CMK (cell line): ENCODE measurements around the gene DYNLT2B.
"Not testable (repeated sequence)": the region's sequence is repeated elsewhere in the genome, so short reads cannot be mapped to it uniquely, and the experiment has no call there.

ENCODE experiments used
- DNase-seq: peaks from one replicate; pipeline ENCODE4 v3.0.0-alpha.2; 2010; ENCODE audit warnings: low read depth

Gene DYNLT2B

DNA sequence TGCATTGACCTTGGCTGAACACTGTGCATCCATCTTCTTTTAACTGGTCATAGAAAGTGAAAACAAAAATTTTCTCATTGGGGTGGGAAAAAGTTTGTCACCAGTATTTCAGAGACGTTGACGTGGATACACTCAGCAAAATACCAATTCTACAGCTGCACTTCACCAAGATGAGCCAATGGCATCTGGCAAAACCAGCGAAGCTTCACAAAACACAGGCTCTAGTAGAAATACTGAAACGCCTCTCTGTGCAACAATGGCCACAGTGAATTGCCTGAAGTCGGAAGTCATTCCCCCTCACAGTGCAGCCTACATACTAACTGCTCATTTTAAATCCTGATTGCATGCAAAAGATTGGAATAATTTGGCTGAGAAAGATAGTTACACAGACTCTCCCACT is 47.5 kb downstream of the DYNLT2B start:
- DNase-seq: no peak

DNA sequence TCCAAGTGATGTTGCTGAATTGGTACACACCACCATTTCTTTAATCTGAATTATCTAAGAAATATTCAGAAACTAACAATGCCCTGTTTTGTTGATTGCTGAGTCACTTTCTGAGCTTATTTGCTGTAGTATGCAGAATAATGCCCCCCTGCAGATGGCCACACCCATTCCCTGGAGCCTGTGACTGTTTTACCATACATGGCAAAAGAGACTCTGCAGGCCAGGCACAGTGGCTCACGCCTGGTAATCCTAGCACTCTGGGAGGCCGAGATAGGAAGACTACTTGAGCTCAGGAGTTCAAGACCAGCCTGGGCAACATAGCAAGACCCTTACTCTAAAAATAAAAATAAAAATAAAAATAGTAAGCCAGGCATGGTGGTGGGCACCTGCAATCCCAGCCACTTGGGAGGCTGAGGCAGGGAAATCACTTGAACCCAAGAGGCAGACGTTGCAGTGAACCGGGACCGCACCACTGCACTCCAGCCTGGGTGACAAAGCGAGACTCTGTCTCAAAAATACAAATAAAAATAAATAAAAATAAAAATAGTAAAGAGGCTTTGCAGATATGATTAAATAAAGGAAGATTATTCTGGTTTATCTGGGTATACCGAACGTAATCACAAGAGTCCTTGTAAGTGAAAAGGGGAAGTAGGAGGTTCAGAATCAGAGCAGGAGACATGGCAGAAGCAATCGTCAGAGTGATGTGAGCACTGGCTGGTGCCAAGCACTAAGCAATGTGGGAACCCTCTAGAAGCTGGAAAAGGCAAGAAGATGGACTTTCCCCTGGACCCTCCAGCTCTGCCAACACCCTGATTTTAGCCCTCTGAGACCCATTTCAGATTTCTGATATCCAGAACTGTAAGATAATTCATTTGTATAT is 49.5 kb downstream of the DYNLT2B start:
- DNase-seq: no peak

DNA sequence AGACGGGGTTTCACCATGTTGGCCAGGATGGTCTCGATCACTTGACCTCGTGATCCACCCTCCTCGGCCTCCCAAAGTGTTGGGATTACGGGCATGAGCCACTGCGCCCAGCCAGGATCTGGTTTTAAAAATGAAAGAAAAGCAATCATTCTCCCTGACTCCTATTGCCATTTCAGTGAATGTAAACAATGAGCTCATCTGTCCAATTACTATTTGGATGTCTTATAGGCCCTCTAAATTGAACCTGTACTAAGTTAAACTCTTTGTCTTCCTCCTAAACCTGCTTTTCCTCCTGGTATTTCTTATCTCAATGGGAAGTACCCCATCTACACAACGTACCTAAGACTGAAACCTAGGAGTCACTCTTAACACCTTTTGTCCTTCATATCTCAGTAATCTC is 54.2 kb downstream of the DYNLT2B start:
- DNase-seq: no peak

DNA sequence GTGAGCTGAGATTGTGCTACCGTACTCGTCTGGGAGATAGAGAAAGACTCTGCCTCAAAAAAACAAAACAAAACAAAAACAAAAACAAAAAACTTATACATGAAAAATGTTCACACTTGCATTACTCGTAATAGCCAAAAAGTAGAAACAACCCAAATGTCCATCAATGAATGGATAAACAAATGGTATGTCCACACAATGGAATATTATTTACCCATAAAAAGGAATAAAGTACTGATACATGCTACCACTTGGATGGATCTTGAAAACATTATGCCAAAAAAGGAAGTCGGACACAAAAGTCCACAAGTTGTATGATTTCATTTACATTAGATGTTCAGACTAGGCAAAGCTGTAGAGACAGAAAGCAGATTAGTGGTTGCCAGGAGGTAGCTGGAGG is 57.3 kb downstream of the DYNLT2B start:
- no peak for DNase-seq

DNA sequence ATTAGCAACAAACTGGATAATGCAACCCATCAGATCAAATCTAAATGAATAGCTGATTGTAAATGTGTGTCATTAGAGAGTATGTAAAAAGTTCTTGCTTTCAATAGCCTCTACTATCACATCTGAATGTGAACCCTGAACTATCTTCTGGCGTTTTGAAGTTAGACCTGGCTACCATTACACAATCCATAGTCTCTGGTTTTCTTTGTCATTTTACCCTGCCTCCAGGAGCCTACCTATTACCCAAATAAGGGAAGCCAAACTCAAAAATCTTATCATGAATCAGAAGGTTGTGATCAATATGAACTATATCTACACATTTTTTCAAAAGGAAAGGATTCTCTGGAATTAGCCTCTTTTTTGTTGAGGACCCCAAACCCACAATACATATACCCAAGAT is 62.3 kb downstream of the DYNLT2B start:
- no peak for DNase-seq

DNA sequence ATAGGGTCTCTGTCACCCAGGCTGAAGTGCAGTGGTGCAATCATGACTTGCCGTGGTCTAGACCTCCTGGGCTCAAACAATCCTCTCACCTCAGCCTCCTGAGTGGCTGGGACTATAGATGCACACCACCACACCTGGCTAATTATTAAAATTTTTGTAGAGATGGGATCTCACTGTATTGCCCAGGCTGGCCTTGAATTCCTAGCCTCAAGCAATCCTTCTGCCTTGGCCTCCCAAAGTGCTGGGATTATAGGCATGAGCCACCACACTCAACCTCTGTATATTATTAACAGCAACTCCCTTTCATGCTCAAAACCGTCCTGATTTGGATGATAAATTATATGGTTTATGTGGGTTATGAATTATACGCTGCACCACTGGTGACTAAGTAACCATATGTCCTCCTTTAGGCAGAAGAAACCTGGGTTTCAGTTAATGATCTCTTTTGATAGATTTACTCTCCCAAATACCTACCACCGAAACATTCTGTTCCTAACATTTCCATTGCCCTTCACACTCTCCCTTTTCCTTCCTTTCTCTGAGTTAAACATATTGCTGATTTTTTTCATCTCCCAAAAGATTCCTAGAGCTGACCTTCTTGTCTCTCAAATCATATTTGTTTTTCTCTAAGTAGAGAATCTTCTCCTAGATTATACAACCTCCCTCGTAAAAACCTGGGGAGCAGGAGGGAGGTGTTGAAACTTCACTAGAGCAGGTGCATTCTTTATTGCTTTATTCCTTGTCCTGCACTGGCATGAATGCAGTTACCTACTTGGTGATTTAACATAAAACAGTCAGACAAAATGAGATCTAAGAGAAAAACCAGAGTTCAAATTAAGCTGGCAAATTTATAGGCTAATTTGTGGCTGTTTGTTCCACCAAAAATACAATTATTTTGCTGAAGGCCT is 63.4 kb downstream of the DYNLT2B start:
- no peak for DNase-seq

DNA sequence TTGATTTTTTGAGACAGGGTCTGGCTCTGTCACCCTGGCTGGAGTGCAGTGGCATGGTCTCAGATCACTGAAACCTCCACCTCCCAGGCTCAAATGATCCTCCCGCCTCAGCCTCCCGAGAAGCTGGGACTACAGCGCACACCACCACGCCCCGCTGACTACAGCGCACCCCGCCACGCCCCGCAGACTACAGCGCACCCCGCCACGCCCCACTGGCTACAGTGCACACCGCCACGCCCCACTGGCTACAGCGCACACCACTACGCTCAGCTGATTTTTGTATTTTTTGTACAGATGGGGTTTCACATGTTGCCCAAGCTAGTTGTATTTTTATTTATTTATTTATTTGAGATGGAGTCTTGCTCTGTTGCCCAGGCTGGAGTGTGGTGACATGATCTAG is 66.1 kb downstream of the DYNLT2B start:
- DNase-seq: no peak

DNA sequence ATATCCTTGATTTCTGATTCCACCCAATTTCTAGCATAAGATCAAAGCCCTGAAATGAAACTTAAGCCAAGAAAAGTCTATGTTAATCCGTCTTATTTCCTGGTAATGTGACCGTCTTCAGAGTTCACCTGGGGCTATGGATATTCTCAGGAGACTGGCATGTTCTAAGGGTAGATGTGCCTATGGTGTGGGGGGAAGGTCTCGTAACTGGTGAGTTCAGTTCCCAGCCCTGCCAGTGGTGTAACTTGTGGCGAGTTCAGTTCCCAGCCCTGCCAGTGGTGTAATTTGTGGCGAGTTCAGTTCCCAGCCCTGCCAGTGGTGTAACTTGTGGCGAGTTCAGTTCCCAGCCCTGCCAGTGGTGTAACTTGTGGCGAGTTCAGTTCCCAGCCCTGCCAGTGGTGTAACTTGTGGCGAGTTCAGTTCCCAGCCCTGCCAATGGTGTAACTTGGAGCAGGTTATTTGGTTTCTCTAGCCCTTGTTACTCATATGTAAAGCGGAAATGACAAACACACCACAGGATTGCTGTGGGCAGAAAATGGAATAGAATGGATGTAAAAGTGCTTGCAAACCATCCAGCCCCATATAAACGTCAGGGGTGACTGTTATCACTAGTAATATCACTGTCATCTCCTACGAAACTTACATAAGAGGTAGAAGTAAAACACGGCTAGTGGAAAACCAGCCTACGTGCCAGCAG is 71.3 kb downstream of the DYNLT2B start:
- no peak for DNase-seq

DNA sequence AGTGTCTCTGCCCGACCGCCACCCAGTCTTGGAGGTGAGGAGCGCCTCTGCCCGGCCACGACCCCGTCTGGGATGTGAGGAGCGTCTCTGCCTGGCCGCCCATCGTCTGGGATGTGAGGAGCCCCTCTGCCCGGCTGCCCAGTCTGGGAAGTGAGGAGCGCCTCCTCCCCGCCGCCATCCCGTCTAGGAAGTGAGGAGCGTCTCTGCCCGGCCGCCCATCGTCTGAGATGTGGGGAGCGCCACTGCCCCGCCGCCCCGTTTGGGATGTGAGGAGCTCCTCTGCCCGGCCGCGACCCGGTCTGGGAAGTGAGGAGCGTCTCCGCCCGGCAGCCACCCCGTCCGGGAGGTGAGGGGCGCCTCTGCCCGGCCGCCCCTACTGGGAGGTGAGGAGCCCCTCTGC is 73.9 kb downstream of the DYNLT2B start:
- DNase-seq: not testable (repeated sequence)

DNA sequence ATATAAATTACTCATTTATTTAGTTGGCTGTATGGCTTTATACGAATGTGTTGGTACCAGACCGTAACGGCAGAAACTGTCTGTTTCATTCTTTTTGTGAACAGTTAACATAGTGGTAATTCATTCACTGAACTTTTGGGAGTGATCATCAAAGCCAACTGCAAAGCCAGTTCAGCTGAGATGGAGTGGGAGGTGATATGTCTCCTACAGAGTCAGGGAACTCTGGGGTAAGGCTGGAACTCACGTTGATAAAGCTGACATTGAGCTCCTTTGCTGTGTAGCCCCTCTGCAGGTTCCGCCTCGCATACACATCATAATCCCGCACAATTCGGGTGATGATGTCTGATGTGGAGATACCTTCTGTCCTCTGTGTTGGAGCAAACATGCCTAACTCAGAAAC is 76.3 kb downstream of the DYNLT2B start:
- no peak for DNase-seq
